GM18498 (cell line): Measurements from ENCODE around the gene IL7R.
"Not testable (repeated sequence)": the region's sequence is repeated elsewhere in the genome, so short reads cannot be mapped to it uniquely, and the experiment has no call there.

Source experiments
- ATAC-seq: cut with Tn5 transposase; IDR thresholded peaks from one replicate; pipeline ENCODE4 v1.9.1; 2021; ENCODE audit warnings: mild to moderate bottlenecking, moderate library complexity; ENCODE audit not compliant: unreplicated experiment

IL7R gene

DNA sequence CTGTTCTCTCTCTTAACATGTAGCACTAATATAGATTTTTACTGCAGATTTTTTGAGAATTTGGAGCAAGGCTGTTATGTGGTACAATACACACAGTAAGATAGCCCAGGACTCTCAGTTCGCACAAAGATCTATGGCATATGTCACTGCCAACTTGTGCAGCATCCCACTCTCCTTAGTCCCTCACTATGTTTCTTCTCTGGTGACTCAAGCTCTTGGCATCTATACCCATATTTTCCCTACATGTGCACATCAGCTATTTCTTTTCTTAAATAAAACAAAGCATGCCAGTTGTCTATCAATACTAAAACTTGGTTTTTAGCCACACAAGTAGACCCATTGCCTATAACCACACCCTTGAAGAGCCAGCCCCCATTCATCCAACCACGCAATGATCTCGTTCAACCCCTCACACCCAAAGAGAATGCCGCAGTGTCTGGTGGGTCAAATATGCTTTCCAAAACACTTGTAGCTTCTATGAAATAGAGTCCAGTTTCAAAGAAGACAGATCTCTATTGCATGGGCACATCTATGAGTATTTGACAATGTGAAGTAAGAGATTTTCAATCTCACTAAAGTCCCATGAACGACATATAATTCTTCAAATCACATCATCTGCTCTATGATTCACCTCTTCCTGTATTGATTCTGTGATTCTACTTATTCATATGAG lies 18.2 kb upstream of the IL7R start:
- ATAC-seq: no peak

DNA sequence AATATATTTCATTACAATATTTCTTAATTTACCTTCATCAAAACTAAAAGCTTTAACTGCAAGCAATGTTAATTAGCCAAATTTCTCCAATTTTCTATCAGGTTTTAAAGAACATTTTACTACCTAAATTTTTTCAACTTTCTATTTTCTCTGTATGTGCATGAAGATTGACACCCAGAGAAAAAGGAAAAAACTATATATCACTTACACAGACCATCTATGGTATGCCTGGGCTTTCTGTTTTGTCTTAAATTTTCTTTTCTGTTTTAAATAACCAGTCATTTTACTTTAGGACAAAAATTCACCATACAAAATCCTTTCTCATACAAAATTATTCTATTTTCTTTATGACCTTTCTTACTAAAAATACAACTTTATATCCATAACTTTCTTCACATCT lies 13.8 kb upstream of the IL7R start:
- no peak for ATAC-seq

DNA sequence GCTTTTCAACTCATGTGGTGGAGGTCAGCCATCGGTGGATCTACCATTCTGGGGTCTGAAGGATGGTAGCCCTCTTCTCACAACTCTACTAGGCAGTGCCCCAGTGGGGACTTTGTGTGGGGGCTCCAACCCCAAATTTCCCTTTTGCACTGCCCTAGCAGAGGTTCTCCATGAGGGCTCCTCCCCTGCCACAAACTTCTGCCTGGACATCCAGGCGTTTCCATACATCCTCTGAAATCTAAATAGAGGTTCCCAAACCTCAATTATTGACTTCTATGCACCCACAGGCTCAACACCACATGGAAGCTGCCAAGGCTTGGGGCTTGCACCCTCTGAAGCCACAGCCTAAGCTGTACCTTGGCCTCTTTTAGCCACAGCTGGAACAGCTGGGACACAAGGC lies 11.2 kb upstream of the IL7R start:
- not testable (repeated sequence) for ATAC-seq

DNA sequence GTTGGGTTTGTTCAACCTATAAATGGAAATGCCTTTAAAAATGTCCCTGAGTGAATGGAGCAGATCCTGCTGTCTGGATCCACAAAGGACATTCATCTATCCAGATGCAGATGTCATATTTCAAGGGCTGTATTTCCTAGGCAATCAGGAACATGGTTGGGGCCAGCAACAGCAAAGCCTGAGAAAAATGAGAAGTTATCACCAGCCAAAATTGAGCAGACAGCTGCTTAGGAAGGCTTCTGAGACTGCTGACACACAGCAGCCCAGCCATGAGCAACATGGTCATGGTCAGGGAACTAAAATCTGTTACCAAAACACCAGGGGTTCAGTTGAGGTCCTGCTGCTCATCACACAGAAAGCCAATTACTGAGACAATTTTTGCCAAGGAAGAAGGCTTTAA lies 9.2 kb upstream of the IL7R start:
- ATAC-seq: no peak

DNA sequence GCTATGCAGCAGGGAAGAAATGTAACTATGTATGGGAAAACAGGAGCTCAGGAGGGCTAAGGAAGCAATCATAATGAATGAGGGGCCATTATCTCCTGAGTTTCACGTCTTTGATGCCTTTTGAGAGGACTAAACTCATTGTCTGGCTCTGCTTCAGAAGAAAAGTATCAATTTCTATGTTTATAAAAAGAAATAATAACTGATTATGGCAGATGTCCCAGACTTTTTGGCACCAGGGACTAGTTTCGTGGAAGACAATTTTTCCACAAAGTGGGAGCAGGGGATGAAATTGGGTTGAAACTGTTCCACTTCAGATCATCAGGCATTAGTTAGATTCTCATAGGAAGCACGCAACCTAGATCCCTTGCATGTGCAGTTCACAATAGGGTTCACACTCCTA lies 8.7 kb upstream of the IL7R start:
- no peak for ATAC-seq

GRCh38 chr5:35849860-35850259 lies 6.8 kb upstream of the IL7R start:
- no peak for ATAC-seq

DNA sequence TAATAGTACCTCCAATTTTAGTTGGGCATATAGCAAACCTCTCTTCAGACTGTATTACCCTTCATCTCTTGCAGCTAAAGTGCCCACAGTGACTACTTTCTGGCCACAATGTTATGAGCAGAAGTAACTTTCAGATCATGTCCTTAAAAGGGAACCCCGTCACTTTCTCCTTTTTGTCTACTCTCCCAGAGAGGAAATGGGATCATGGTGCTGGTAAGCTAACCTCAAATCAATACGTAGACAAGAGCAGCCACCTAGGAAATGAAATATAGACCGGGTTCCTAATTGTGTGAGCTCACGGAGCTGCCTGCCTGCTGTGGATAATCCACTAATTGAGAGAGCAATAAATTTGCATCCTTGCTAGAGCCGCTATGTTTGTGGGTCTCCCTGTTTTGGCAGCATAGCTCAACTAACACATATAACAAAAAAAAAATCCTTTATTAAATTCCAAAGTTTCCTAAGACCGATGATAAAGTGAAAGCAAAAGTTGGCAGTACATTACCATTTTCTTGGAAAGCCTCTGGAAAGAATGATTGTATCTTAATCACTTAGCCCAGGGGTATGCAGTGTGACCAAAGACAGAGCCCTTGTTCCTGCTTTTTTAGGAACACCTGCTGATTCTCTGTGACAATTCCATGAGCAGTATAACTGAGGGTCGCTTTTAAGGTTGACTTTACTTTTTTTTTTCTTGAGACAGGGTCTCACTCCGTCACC lies 5.6 kb upstream of the IL7R start:
- ATAC-seq: no peak

GRCh38 chr5:35852084-35852734 lies 4.5 kb upstream of the IL7R start:
- no peak for ATAC-seq

- ATAC-seq: no peak
Observed at GRCh38 chr5:35852773-35853172, 3.9 kb upstream of the IL7R start.

- ATAC-seq: no peak
Observed at GRCh38 chr5:35853631-35854030, 3.1 kb upstream of the IL7R start.

DNA sequence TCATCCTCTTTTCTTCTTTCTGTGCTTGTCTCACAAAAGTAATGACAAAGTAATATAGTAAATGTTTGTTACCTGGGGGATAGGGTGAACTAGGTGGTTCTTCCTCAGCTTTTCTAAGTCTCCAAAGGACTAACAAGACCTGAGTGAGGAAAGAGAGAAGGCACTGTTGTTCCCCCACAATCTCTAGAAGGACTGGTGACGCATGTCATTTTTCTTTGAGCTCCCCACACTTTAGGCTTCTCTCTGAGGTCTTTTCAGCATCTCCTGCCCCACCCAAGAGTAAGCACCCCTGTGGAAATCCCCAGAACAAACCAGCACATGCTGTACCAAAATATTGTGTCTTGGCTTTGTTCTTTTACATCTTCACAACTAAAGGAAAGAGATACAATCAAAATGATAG lies 2.4 kb upstream of the IL7R start:
- ATAC-seq: no peak

DNA sequence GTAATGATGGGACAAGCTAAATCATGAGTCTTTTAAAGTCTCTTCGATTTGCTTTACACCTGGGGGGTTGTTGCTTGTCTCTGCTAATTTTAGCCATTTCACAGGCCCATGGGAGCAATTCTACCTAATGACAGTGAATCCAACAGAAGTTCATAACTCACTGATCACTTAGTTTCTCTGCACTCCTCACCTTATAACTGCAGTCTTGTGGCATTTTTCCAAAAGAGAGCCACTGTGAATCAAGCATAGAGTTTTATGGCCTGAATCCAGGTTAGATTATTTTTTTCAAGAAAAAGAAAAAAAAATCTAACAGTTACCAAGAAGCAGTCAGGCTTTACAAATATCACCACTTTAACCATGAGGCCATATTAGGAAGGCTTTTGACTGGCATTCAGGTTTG lies 1.5 kb upstream of the IL7R start:
- ATAC-seq: no peak

- not testable (repeated sequence) for ATAC-seq
Observed at GRCh38 chr5:35856186-35856764, 416 bp upstream of the IL7R start.

GRCh38 chr5:35857606-35858205 lies 1.0 kb downstream of the IL7R start:
- no peak for ATAC-seq

DNA sequence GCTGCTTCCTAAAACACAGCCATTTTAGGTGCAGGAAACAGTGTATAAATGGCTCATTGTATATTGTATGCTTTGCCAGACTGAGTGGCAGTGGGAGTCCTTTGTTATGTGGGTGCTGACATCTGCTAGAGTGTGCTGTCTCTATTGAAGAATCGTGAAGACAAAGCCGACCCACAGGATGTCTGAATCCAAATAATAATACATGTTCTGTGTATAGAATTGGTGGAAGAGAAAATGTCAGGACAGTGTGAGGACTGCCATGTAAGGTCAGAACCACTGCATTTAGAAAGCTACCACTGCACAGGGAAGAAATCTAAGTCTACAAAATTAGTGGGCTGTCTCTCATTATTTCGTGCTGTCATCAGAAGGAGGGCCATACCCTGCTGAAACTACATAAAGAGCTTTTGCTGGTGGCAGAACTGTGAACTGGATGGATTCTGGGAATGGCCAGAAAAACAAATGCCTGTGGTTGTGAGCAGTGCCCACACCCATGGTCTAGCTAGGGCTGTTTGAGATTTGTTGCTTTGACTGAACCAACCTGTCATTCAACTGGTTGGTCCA lies 2.5 kb downstream of the IL7R start:
- no peak for ATAC-seq

GRCh38 chr5:35860686-35861085 lies 4.0 kb downstream of the IL7R start:
- no peak for ATAC-seq

DNA sequence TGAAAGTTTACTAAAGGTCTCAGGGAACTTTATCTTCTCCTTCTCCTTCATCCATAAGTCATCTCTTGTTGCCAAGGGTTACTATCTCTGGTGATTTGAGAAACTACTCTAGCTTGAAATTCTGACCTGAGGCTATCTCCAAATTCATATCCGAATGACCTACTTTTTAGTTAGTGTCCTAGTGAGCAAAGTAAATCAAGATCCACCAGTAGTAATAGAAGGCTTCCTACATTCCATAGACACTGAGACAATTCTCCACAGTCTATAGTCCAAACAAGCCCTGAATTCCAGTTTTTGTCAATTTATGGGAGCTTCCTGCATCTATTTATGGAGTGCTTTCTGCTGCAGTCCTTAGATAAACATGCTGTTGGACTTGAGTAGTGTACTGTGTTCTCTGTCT lies 5.0 kb downstream of the IL7R start:
- no peak for ATAC-seq

DNA sequence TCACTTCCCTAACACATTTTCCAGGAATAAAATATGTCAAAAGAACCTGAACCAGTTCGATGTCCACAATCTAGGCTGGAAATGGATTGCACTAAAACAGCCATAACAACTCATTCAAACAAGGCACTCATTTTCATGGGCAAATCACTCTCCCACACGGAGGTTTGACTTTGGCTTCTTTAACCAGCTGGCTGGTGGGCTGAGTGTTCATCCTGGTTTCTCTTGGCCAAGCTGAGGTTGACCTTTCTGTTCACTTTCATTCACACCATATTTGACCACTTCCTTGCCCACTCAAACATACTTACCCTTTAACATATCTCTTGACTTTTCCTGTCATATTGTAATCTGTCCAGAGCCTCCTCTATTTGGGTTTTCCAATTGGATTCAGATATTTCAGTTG lies 5.4 kb downstream of the IL7R start:
- no peak for ATAC-seq

DNA sequence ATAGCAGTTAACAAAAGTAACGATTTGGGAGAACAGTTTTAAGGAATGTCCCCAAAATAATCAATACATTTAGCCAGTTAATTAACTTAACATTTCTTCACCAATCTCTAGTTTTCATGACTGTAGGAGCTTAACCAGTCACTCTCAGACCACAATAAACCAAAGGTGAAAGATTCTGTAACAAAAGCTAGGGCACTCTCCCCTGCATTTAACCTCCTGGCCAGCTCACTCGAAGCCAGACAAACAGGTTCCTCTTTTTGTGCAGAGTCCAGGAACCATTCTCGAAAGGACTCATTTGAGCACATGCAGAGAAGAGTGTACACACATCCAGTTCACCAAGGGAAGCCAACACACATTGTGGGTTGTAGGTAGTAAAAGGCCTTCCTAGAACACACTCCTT lies 6.5 kb downstream of the IL7R start:
- ATAC-seq: no peak

DNA sequence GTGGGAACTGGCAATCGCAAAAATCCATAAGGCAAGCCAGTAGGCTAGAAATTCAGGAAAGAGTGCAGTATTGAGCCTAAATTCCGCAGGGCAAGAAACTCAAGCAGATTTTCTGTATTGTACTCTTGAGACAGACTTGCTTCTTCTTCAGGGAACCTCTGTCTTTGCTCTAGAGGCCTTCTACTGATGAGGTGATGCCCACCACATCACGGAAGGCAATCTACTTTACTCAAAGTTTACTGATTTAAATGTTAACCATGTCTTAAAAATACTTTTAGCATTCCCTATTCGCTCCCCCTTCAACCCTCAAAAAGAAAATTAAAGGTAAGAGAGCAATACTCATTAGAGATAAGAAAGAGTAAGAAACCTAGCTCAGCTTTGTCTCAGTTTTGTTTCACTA lies 11.3 kb downstream of the IL7R start:
- no peak for ATAC-seq

GRCh38 chr5:35869685-35870277 lies 13.1 kb downstream of the IL7R start:
- no peak for ATAC-seq
